Effector CD4-positive, alpha-beta T cell (primary cell): ENCODE measurements around the gene MAST4.

ENCODE experiments used
- DNase-seq: peaks from one replicate; pipeline ENCODE4 v3.0.0-alpha.2; 2020
- total RNA-seq: gene quantifications from one replicate; lab custom pipeline; 2026; lab: John Stamatoyannopoulos, UW

The MAST4 gene
- total RNA-seq: 80.9 reads per million, percentile 78 among the genes with 10 or more reads in this experiment

- DNase-seq: no peak
Observed at GRCh38 chr5:66595756-66596635, at the start of gene MAST4. TSS of gene MAST4 (plus strand) at chr5:66596393. CDS start at chr5:66596656, 263 bp downstream.

- no peak for DNase-seq
Observed at GRCh38 chr5:66546541-66546940, 49.7 kb upstream of the MAST4 start.

GRCh38 chr5:66551338-66551737 lies 44.9 kb upstream of the MAST4 start:
- DNase-seq: no peak

- DNase-seq: no peak
Observed at GRCh38 chr5:66551945-66552344, 44.2 kb upstream of the MAST4 start.

- no peak for DNase-seq
Observed at GRCh38 chr5:66553368-66553912, 42.8 kb upstream of the MAST4 start.

- no peak for DNase-seq
Observed at GRCh38 chr5:66553916-66554575, 42.1 kb upstream of the MAST4 start.

- DNase-seq: no peak
Observed at GRCh38 chr5:66554884-66555283, 41.3 kb upstream of the MAST4 start.

GRCh38 chr5:66558560-66558959 lies 37.6 kb upstream of the MAST4 start:
- DNase-seq: no peak

- no peak for DNase-seq
Observed at GRCh38 chr5:66560371-66560770, 35.8 kb upstream of the MAST4 start.

- no peak for DNase-seq
Observed at GRCh38 chr5:66561256-66561990, 34.8 kb upstream of the MAST4 start.

- no peak for DNase-seq
Observed at GRCh38 chr5:66565878-66566277, 30.3 kb upstream of the MAST4 start.

- DNase-seq: no peak
Observed at GRCh38 chr5:66567474-66567873, 28.7 kb upstream of the MAST4 start.

- no peak for DNase-seq
Observed at GRCh38 chr5:66570201-66570600, 26.0 kb upstream of the MAST4 start.

- DNase-seq: no peak
Observed at GRCh38 chr5:66573733-66574132, 22.5 kb upstream of the MAST4 start.

GRCh38 chr5:66582499-66583165 lies 13.6 kb upstream of the MAST4 start:
- DNase-seq: no peak

- no peak for DNase-seq
Observed at GRCh38 chr5:66585291-66585690, 10.9 kb upstream of the MAST4 start.

GRCh38 chr5:66587771-66588170 lies 8.4 kb upstream of the MAST4 start:
- no peak for DNase-seq

GRCh38 chr5:66596636-66597182 lies 516 bp downstream of the MAST4 start:
- DNase-seq: no peak

GRCh38 chr5:66597183-66597757 lies 1.1 kb downstream of the MAST4 start:
- no peak for DNase-seq

- no peak for DNase-seq
Observed at GRCh38 chr5:66602621-66603020, 6.4 kb downstream of the MAST4 start.

GRCh38 chr5:66603164-66603563 lies 7.0 kb downstream of the MAST4 start:
- DNase-seq: no peak

- no peak for DNase-seq
Observed at GRCh38 chr5:66603881-66604280, 7.7 kb downstream of the MAST4 start.
